MCF 10A (cell line): ENCODE measurements around the gene ZNF341. TPM values are rescaled to one million over a fixed set of nuclear protein-coding genes. Genes with fewer than 3 reads are reported as not detected.

Source experiments
- BruUV-seq: library from RNA; stranded (reverse); fragments of 400-500 nt; replicated peaks from 2 replicates; lab custom pipeline; 2021; lab: Mats Ljungman, UMichigan
- CTCF ChIA-PET: fragments of 300-600 bp; sonication (Branson Sonifier 250); formaldehyde crosslinking; extraction: SDS; loops from one replicate; lab custom pipeline; 2021; ENCODE audit warnings: antibody characterized with exemption, inconsistent platforms; lab: Yijun Ruan, JAX
- POLR2A ChIA-PET: fragments of 300-600, 350-650 bp; sonication (Branson Sonifier 250); formaldehyde crosslinking; extraction: SDS; loops from one replicate; lab custom pipeline; 2020; ENCODE audit warnings: antibody characterized with exemption, inconsistent platforms; lab: Yijun Ruan, JAX
- DNase-seq: peaks from one replicate; pipeline ENCODE4 v3.0.0-alpha.2; 2018; ENCODE audit not compliant: unreplicated experiment
- H3K27ac Mint-ChIP-seq: one replicate; pipeline ENCODE4 v1.8.0; 2022; ENCODE audit warnings: mild to moderate bottlenecking, low read depth, mixed read lengths; ENCODE audit not compliant: unreplicated experiment
- H3K27me3 Mint-ChIP-seq: one replicate; pipeline ENCODE4 v1.8.0; 2022; ENCODE audit warnings: mixed read lengths; ENCODE audit not compliant: insufficient read depth, unreplicated experiment
- H3K36me3 Mint-ChIP-seq: one replicate; pipeline ENCODE4 v1.8.0; 2022; ENCODE audit warnings: mild to moderate bottlenecking, moderate library complexity, mixed read lengths; ENCODE audit not compliant: insufficient read depth, unreplicated experiment
- H3K4me1 Mint-ChIP-seq: one replicate; pipeline ENCODE4 v1.8.0; 2022; ENCODE audit warnings: mixed read lengths; ENCODE audit not compliant: insufficient read depth, unreplicated experiment
- H3K4me3 Mint-ChIP-seq: one replicate; pipeline ENCODE4 v1.8.0; 2022; ENCODE audit warnings: mild to moderate bottlenecking, moderate library complexity, mixed read lengths; ENCODE audit not compliant: unreplicated experiment
- H3K9me3 Mint-ChIP-seq: one replicate; pipeline ENCODE4 v1.8.0; 2022; ENCODE audit warnings: mixed read lengths; ENCODE audit not compliant: unreplicated experiment
- intact Hi-C: fragments of 100-400 bp; cut with micrococcal nuclease; formaldehyde crosslinking; loops from 2 replicates; pipeline ENCODE4 v1.14.1; 2022
- total RNA-seq: library from RNA; stranded (reverse); gene quantifications from 2 replicates; pipeline ENCODE4 v1.2.3, GENCODE V29; 2022
- TF ChIP-seq, protein P1 (sequence below): fragments of 200-600 bp; IDR thresholded peaks from one replicate; pipeline ENCODE4 v1.8.0; 2022; ENCODE audit warnings: antibody characterized with exemption, mild to moderate bottlenecking; ENCODE audit not compliant: unreplicated experiment

ZNF341 gene
- total RNA-seq, 1 experiment from 2014 or later, result 2.0 TPM

DNA sequence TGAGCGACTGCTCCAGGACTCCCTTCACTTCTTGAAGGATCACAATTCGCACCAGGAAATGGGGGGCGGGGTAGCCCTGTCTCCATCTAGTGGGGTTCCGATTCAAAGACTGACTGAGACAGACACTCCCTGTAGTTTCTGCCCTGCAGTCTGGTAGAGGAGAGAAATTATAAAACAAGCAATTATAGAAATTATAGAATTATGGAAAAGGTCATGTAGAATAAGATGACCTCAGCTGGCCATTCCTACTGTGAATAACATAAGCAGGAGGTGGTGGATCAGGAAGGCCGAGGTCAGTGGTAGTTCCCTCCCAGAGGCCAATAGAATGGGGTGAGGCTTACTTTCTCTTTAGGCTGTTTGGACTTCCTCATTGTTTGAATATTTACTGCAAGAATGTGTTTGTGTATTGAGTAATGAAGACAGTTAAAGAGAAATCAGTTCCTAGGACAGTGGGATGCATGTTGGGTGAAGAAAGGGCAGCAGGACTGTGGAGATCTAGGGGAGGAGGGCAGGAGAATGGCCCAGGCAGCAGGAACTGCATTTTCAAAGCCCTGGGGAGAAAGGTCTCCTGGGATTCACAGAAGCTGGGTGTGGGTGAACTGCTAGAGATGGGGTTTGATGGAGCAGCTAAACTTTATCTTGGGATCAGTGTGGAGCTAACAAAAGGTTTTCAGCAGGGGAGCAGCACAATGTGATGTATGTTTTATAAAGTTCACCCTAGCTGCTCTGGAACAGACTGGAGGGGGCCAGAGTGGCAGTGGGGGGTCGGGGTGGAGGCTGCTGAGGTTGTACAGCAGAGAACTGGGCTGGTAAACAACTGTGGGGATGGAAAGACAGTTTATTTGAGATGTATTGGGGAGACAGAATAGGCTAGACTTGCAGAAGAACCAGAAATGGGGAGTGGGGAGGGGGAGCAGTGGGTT lies 2.1 kb downstream of the ZNF341 start:
- ChIA-PET POLR2A (interaction anchor here (0.6 to 4.7 kb wide), 13 partner anchors 8 to 971 kb away, joined by 3 to 63 read pairs (median 3); partner anchors contain the start of genes CHMP4B, DNMT3B, EIF2S2 and PXMP4), CTCF (interaction anchor here (0.6 to 2.1 kb wide), 7 partner anchors 8 to 334 kb away, joined by 3 to 8 read pairs (median 4); no protein-coding TSS in a partner anchor)
- intact Hi-C loops, result loop anchor here (2.0 to 10.0 kb wide), 4 partner anchors 53 to 279 kb away; partner anchors contain the start of gene CHMP4B
- Mint-ChIP-seq H3K4me1 (peaks cover 20% of the 10 kb centered on the region), H3K4me3 (peak overlapping the region; percentile 86), H3K27me3 (no peaks in the 10 kb centered on the region), H3K36me3 (no peaks in the 10 kb centered on the region), H3K27ac (peak overlapping the region; percentile 78), H3K9me3 (peaks cover 19% of the 10 kb centered on the region)
- peak; percentile 68 for DNase-seq
- BruUV-seq, result no TSS peak
- TF ChIP-seq, protein P1, sequence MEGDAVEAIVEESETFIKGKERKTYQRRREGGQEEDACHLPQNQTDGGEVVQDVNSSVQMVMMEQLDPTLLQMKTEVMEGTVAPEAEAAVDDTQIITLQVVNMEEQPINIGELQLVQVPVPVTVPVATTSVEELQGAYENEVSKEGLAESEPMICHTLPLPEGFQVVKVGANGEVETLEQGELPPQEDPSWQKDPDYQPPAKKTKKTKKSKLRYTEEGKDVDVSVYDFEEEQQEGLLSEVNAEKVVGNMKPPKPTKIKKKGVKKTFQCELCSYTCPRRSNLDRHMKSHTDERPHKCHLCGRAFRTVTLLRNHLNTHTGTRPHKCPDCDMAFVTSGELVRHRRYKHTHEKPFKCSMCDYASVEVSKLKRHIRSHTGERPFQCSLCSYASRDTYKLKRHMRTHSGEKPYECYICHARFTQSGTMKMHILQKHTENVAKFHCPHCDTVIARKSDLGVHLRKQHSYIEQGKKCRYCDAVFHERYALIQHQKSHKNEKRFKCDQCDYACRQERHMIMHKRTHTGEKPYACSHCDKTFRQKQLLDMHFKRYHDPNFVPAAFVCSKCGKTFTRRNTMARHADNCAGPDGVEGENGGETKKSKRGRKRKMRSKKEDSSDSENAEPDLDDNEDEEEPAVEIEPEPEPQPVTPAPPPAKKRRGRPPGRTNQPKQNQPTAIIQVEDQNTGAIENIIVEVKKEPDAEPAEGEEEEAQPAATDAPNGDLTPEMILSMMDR, result no peak

DNA sequence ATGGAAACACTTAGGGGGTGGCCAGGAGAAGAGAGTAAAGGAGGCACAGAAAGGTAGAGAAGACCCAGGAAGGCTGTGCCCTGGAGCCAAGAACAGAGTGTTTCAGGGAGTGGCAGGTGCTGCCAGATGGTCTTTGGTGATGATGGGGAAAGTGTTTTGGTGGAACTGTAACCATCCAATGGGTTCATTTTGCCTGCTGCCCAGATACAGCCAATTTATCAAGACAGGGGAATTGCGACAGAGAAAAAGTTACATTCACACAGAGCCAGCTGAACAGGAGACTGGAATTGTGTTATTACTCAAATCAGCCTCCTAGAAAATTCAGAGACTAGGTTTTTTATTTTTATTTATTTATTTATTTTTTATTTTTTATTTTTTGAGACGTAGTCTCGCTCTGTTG lies 5.2 kb downstream of the ZNF341 start:
- DNase-seq, result no peak
- Mint-ChIP-seq H3K27me3 (no peaks in the 10 kb centered on the region), H3K9me3 (peaks cover 19% of the 10 kb centered on the region), H3K4me1 (peaks cover 12% of the 10 kb centered on the region), H3K36me3 (no peaks in the 10 kb centered on the region), H3K27ac (no peak overlapping the region), H3K4me3 (no peak overlapping the region)
- intact Hi-C loops, result loop anchor here (10.0 kb wide), 1 partner anchor 282 kb away; no protein-coding TSS in a partner anchor
- TF ChIP-seq, protein P1, result no peak
- BruUV-seq, result no TSS peak
- POLR2A ChIA-PET, result no interaction called here
- CTCF ChIA-PET, result interaction anchor here (0.7 kb wide), 1 partner anchor 10 kb away, joined by 3 read pairs; no protein-coding TSS in a partner anchor

DNA sequence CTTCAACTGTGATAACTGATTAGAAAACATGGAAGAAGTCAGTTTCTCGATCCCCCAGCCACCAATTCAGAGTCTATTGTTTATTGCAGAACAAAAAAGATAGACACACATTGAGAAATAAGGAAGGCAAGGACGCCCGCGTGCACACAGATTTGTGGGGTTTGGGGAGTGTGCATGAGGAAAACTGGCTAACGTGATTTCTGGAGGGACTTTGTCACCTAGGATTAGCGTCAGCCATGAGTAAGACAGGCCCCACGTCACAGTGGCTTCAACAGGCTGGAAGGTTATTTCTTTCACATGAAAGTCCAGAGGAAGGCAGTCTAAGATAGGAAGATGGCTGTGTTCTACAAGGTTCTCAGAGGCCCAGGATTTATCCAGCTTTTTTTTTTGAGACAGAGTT lies 7.7 kb downstream of the ZNF341 start:
- Mint-ChIP-seq H3K27ac (no peak overlapping the region), H3K27me3 (no peaks in the 10 kb centered on the region), H3K4me3 (no peak overlapping the region), H3K4me1 (peaks cover under 1% of the 10 kb centered on the region), H3K9me3 (peaks cover 19% of the 10 kb centered on the region), H3K36me3 (no peaks in the 10 kb centered on the region)
- no TSS peak for BruUV-seq
- intact Hi-C loops, result loop anchor here (10.0 kb wide), 1 partner anchor 285 kb away; no protein-coding TSS in a partner anchor
- ChIA-PET CTCF (no interaction called here), POLR2A (no interaction called here)
- TF ChIP-seq, protein P1, result no peak
- no peak for DNase-seq

DNA sequence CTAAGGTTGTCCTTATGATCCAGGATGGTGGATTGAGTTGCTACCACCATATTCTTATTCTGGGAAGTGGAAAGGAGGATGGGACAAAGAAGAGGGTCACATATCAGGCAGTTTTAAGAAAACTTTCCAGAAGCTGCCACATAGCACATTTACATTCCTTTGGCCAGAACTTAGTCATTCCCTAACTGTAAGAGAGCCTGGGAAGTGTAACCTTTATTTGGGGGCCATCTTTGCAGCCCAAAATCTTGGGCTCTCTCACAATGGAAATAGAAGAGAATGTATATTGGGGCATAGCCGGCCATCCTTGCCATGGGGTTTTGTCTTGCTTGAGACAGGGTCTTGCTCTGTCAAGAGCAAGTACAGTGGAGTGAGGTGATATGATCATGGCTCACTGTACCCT lies 8.4 kb downstream of the ZNF341 start:
- TF ChIP-seq, protein P1, result no peak
- H3K36me3 Mint-ChIP-seq, result no peaks in the 10 kb centered on the region
- DNase-seq, result no peak
- H3K27me3 Mint-ChIP-seq, result no peaks in the 10 kb centered on the region
- H3K9me3 Mint-ChIP-seq, result peaks cover 19% of the 10 kb centered on the region
- H3K4me1 Mint-ChIP-seq, result no peaks in the 10 kb centered on the region
- H3K27ac Mint-ChIP-seq, result no peak overlapping the region
- ChIA-PET CTCF (no interaction called here), POLR2A (no interaction called here)
- no TSS peak for BruUV-seq
- intact Hi-C loops, result no loop called here
- H3K4me3 Mint-ChIP-seq, result no peak overlapping the region
